H9 (cell line): ENCODE results near the gene IFNL2. TPM values are rescaled to one million over a fixed set of nuclear protein-coding genes. Genes with fewer than 3 reads are reported as not detected.
"Not testable (repeated sequence)": the region's sequence is repeated elsewhere in the genome, so short reads cannot be mapped to it uniquely, and the experiment has no call there.

ENCODE experiments used
- DNase-seq: peaks from one replicate; pipeline ENCODE4 v3.0.0-alpha.2; 2017
- H2AFZ ChIP-seq: one replicate; pipeline ENCODE4 v1.6.1; 2013; ENCODE audit warnings: mild to moderate bottlenecking, low read length, control low read depth, moderate library complexity
- H2AK5ac ChIP-seq: 2 replicates; pipeline ENCODE4 v1.6.1; 2013; ENCODE audit warnings: low read length, control low read depth, mixed read lengths; ENCODE audit not compliant: insufficient read length
- H2BK120ac ChIP-seq: one replicate; pipeline ENCODE4 v1.6.1; 2013; ENCODE audit warnings: low read depth, mild to moderate bottlenecking, low read length, control low read depth, inconsistent platforms; ENCODE audit not compliant: poor library complexity, severe bottlenecking
- H2BK12ac ChIP-seq: 2 replicates; pipeline ENCODE4 v1.6.1; 2013; ENCODE audit warnings: low read length, control low read depth, mixed read lengths, low read depth; ENCODE audit not compliant: insufficient read length
- H2BK15ac ChIP-seq: 2 replicates; pipeline ENCODE4 v1.6.1; 2013; ENCODE audit warnings: low read depth, low read length, control low read depth
- H2BK20ac ChIP-seq: one replicate; pipeline ENCODE4 v1.6.1; 2013; ENCODE audit warnings: low read depth, mild to moderate bottlenecking, low read length, control low read depth, inconsistent platforms; ENCODE audit not compliant: poor library complexity, severe bottlenecking
- H2BK5ac ChIP-seq: 2 replicates; pipeline ENCODE4 v1.6.1; 2013; ENCODE audit warnings: low read length, control low read depth, mixed read lengths; ENCODE audit not compliant: insufficient read length
- H3K14ac ChIP-seq: 2 replicates; pipeline ENCODE4 v1.6.1; 2013; ENCODE audit warnings: low read length, control low read depth; ENCODE audit not compliant: insufficient read depth
- H3K18ac ChIP-seq: 2 replicates; pipeline ENCODE4 v1.6.1; 2013; ENCODE audit warnings: low read depth, mild to moderate bottlenecking, mixed read lengths, low read length, control low read depth; ENCODE audit not compliant: insufficient read length
- H3K23ac ChIP-seq: 2 replicates; pipeline ENCODE4 v1.6.1; 2013; ENCODE audit warnings: low read length, control low read depth, mixed read lengths, low read depth; ENCODE audit not compliant: insufficient read length
- H3K23me2 ChIP-seq: 2 replicates; pipeline ENCODE4 v1.6.1; 2013; ENCODE audit warnings: low read depth, mild to moderate bottlenecking, mixed read lengths, low read length, control low read depth; ENCODE audit not compliant: insufficient read length, poor library complexity, severe bottlenecking
- H3K27ac ChIP-seq: 2 replicates; pipeline ENCODE4 v1.5.1; 2013; ENCODE audit warnings: low read length, control low read depth, mixed read lengths, low read depth; ENCODE audit not compliant: insufficient read length
- H3K27me3 ChIP-seq: 2 replicates; pipeline ENCODE4 v1.6.1; 2013; ENCODE audit warnings: low read length, control low read depth, inconsistent platforms; ENCODE audit not compliant: insufficient read depth
- H3K4ac ChIP-seq: 2 replicates; pipeline ENCODE4 v1.6.1; 2013; ENCODE audit warnings: low read depth, mild to moderate bottlenecking, control low read depth, inconsistent platforms, low read length, moderate library complexity
- H3K4me1 ChIP-seq: 2 replicates; pipeline ENCODE4 v1.6.1; 2013; ENCODE audit warnings: low read length, control low read depth, inconsistent platforms; ENCODE audit not compliant: insufficient read depth
- H3K4me2 ChIP-seq: 2 replicates; pipeline ENCODE4 v1.6.1; 2013; ENCODE audit warnings: low read length, control low read depth, mixed read lengths; ENCODE audit not compliant: insufficient read length, insufficient read depth
- H3K56ac ChIP-seq: 2 replicates; pipeline ENCODE4 v1.6.1; 2013; ENCODE audit warnings: low read depth, mild to moderate bottlenecking, mixed read lengths, low read length, control low read depth; ENCODE audit not compliant: insufficient read length
- H3K79me1 ChIP-seq: 2 replicates; pipeline ENCODE4 v1.6.1; 2013; ENCODE audit warnings: low read depth, mild to moderate bottlenecking, moderate library complexity, low read length, control low read depth, inconsistent platforms; ENCODE audit not compliant: insufficient read depth, poor library complexity, severe bottlenecking
- H3K79me2 ChIP-seq: 2 replicates; pipeline ENCODE4 v1.6.1; 2013; ENCODE audit warnings: low read length, control low read depth, inconsistent platforms; ENCODE audit not compliant: insufficient read depth
- H3K9ac ChIP-seq: 2 replicates; pipeline ENCODE4 v1.6.1; 2013; ENCODE audit warnings: low read length, control low read depth, mixed read lengths; ENCODE audit not compliant: insufficient read length; ENCODE audit errors: extremely low read depth
- H3K9me3 ChIP-seq: one replicate; pipeline ENCODE4 v1.6.1; 2013; ENCODE audit warnings: low read depth, low read length, inconsistent platforms; ENCODE audit not compliant: control insufficient read depth
- H3T11ph ChIP-seq: one replicate; pipeline ENCODE4 v1.6.1; 2013; ENCODE audit warnings: mild to moderate bottlenecking, low read length, control low read depth, inconsistent platforms
- H4K20me1 ChIP-seq: one replicate; pipeline ENCODE4 v1.6.1; 2013; ENCODE audit not compliant: control insufficient read depth, insufficient read length, insufficient read depth
- H4K5ac ChIP-seq: 2 replicates; pipeline ENCODE4 v1.6.1; 2013; ENCODE audit warnings: low read depth, mild to moderate bottlenecking, mixed read lengths, low read length, control low read depth; ENCODE audit not compliant: insufficient read length
- H4K8ac ChIP-seq: replicated peaks from 2 replicates; pipeline ENCODE4 v1.6.1; 2013; ENCODE audit warnings: low read length, control low read depth, mixed read lengths, low read depth; ENCODE audit not compliant: insufficient read length
- H4K91ac ChIP-seq: 2 replicates; pipeline ENCODE4 v1.6.1; 2013; ENCODE audit warnings: low read depth, mild to moderate bottlenecking, moderate library complexity, mixed read lengths, low read length, control low read depth; ENCODE audit not compliant: insufficient read length
- H3K27ac Mint-ChIP-seq, 3 experiments: 2 replicates in 2 of 3; 3 replicates in 1 of 3; pipeline ENCODE4 v1.8.0; 2020 to 2021; ENCODE audit warnings: mixed read lengths in 3 of 3, mild to moderate bottlenecking in 1 of 3, moderate library complexity in 1 of 3
- H3K27me3 Mint-ChIP-seq: 2 replicates; pipeline ENCODE4 v1.8.0; 2021; ENCODE audit warnings: low read depth, mild to moderate bottlenecking, moderate library complexity, mixed read lengths
- H3K36me3 Mint-ChIP-seq, 3 experiments: 2 replicates in 2 of 3; 3 replicates in 1 of 3; pipeline ENCODE4 v1.8.0; 2020 to 2021; ENCODE audit warnings: low read depth in 3 of 3, mixed read lengths in 3 of 3; ENCODE audit not compliant: insufficient read depth in 1 of 3
- H3K4me1 Mint-ChIP-seq, 2 experiments: 2 replicates each; pipeline ENCODE4 v1.8.0; 2020; ENCODE audit warnings: mixed read lengths in 2 of 2
- H3K4me3 Mint-ChIP-seq, 2 experiments: 2 replicates in 1 of 2; 3 replicates in 1 of 2; pipeline ENCODE4 v1.8.0; 2020 to 2021; ENCODE audit warnings: mild to moderate bottlenecking in 2 of 2, mixed read lengths in 2 of 2, moderate library complexity in 1 of 2
- H3K9me3 Mint-ChIP-seq, 2 experiments: 2 replicates in 1 of 2; 3 replicates in 1 of 2; pipeline ENCODE4 v1.8.0; 2020; ENCODE audit warnings: mild to moderate bottlenecking in 2 of 2, mixed read lengths in 2 of 2, moderate library complexity in 1 of 2
- WGBS: extraction: QIAGEN DNeasy Blood & Tissue Kit; methylation state at CpG from one replicate; pipeline ENCODE4 v1.1.7; 2013; ENCODE audit warnings: missing lambda C conversion rate, low lambda C conversion rate, mixed read lengths; ENCODE audit not compliant: insufficient read length; ENCODE audit errors: extremely low coverage; 5-methylcytosine and 5-hydroxymethylcytosine counted together
- total RNA-seq: library from RNA; stranded (reverse); gene quantifications from 2 replicates; pipeline ENCODE4 v1.2.1, GENCODE V29; 2021
- TF ChIP-seq, protein P1 (sequence below): fragments of 200-600 bp; sonication (generic); conservative IDR thresholded peaks from 3 replicates; pipeline ENCODE4 v1.8.0; 2021; ENCODE audit warnings: antibody characterized with exemption, mild to moderate bottlenecking

IFNL2 gene
- total RNA-seq, 1 experiment from 2014 or later: not detected

GRCh38 chr19:39240421-39240820 lies 27.8 kb upstream of the IFNL2 start:
- TF ChIP-seq, protein P1, sequence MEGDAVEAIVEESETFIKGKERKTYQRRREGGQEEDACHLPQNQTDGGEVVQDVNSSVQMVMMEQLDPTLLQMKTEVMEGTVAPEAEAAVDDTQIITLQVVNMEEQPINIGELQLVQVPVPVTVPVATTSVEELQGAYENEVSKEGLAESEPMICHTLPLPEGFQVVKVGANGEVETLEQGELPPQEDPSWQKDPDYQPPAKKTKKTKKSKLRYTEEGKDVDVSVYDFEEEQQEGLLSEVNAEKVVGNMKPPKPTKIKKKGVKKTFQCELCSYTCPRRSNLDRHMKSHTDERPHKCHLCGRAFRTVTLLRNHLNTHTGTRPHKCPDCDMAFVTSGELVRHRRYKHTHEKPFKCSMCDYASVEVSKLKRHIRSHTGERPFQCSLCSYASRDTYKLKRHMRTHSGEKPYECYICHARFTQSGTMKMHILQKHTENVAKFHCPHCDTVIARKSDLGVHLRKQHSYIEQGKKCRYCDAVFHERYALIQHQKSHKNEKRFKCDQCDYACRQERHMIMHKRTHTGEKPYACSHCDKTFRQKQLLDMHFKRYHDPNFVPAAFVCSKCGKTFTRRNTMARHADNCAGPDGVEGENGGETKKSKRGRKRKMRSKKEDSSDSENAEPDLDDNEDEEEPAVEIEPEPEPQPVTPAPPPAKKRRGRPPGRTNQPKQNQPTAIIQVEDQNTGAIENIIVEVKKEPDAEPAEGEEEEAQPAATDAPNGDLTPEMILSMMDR: no peak
- Histone ChIP-seq H4K5ac (no peak overlapping the region), H3K14ac (no peak overlapping the region), H2BK12ac (no peak overlapping the region), H2AFZ (no peak overlapping the region), H4K91ac (no peak overlapping the region), H2BK120ac (no peak overlapping the region), H2BK20ac (no peak overlapping the region), H3K27ac (no peak overlapping the region), H4K8ac (no peak overlapping the region), H3K9ac (no peak overlapping the region), H3K23ac (no peak overlapping the region), H3K4me1 (no peaks in the 10 kb centered on the region), H3K27me3 (no peaks in the 10 kb centered on the region; the same call in 1 of the 2 replicates), H3K4me2 (no peak overlapping the region), H3K56ac (no peak overlapping the region), H3T11ph (no peak overlapping the region), H3K79me1 (no peaks in the 10 kb centered on the region), H4K20me1 (no peaks in the 10 kb centered on the region), H2BK5ac (no peak overlapping the region), H3K79me2 (no peaks in the 10 kb centered on the region), H3K23me2 (no peaks in the 10 kb centered on the region), H3K9me3 (no peaks in the 10 kb centered on the region), H2AK5ac (no peak overlapping the region), H2BK15ac (no peak overlapping the region), H3K4ac (no peak overlapping the region), H3K18ac (no peak overlapping the region)
- Mint-ChIP-seq H3K4me3 (no peak overlapping the region), H3K27ac (no peak overlapping the region), H3K36me3 (no peaks in the 10 kb centered on the region), H3K9me3 (no peaks in the 10 kb centered on the region), H3K4me1 (peaks cover 0 to 6% of the 10 kb centered on the region in 2 experiments; a peak in 2 of 4 replicates), H3K27me3 (peaks cover 72% of the 10 kb centered on the region)
- DNase-seq: no peak
- no CpG with 5 or more reads among the region's 7 CpGs for WGBS

- H3K4ac ChIP-seq, H3T11ph ChIP-seq, DNase-seq, H3K27ac Mint-ChIP-seq, H4K5ac ChIP-seq, H3K4me1 Mint-ChIP-seq, H2AFZ ChIP-seq, H3K4me2 ChIP-seq, H4K20me1 ChIP-seq, H3K9me3 ChIP-seq, H3K36me3 Mint-ChIP-seq, H3K9ac ChIP-seq, H3K79me1 ChIP-seq, H2BK20ac ChIP-seq, H3K56ac ChIP-seq, H2BK12ac ChIP-seq, H2BK120ac ChIP-seq, H2AK5ac ChIP-seq, H4K8ac ChIP-seq, H3K4me1 ChIP-seq, H2BK15ac ChIP-seq, H4K91ac ChIP-seq, H3K18ac ChIP-seq, H3K27ac ChIP-seq, H3K23ac ChIP-seq, H3K14ac ChIP-seq, H2BK5ac ChIP-seq, H3K4me3 Mint-ChIP-seq, H3K9me3 Mint-ChIP-seq, H3K79me2 ChIP-seq, H3K23me2 ChIP-seq: not testable (repeated sequence)
- peaks cover 77% of the 10 kb centered on the region for H3K27me3 Mint-ChIP-seq
- peaks cover 19% of the 10 kb centered on the region; the same call in 1 of the 2 replicates for H3K27me3 ChIP-seq
- WGBS: no CpG with 5 or more reads among the region's 13 CpGs
These were observed 24.5 kb upstream of the IFNL2 start for GRCh38 chr19:39243741-39244140.
